ENCODE measurements around the gene PCDHB1. TPM values are rescaled to one million over a fixed set of nuclear protein-coding genes. Genes with fewer than 3 reads are reported as not detected.

Gene PCDHB1
- not detected in 2 replicates for total RNA-seq (2011; cell fraction: chromatin; rRNA removed; ENCODE audit: low replicate concordance)
- total RNA-seq (2011; cell fraction: nucleolus; rRNA removed), result not detected in 2 replicates
- total RNA-seq (2011; cell fraction: nucleoplasm; rRNA removed), result not detected in 2 replicates
- not detected in 2 replicates for total RNA-seq (2014; rRNA removed)
- not detected in 2 replicates for total RNA-seq (2014; rRNA removed; fragmentation: Illumina TruSeq; extraction: Trizol)
- total RNA-seq (2015; rRNA removed; fragmentation: Illumina TruSeq; extraction: Trizol), result not detected in 2 replicates
- total RNA-seq (2021), result not detected in 2 replicates
- not detected in 2 replicates for polyA plus RNA-seq (2011; rRNA removed)
- polyA plus RNA-seq (2011; cell fraction: cytosol; rRNA removed), result not detected in 2 replicates
- not detected in 2 replicates for polyA plus RNA-seq (2011; cell fraction: nucleus; rRNA removed)
- polyA plus RNA-seq (2012), result not detected in 2 replicates
- polyA plus RNA-seq (2014; fragmentation: Illumina TruSeq; extraction: Trizol), result not detected in 2 replicates
- polyA plus RNA-seq (2014; fragmentation: Nextera tagmentation; extraction: Ambion mirVana), result not detected
- polyA plus RNA-seq (2014; rRNA removed), result not detected in 2 replicates
- not detected in 2 replicates for polyA minus RNA-seq (2011; rRNA and poly(A)+ RNA removed)
- polyA minus RNA-seq (2011; cell fraction: cytosol; rRNA and poly(A)+ RNA removed), result not detected in 2 replicates
- not detected in 2 replicates for polyA minus RNA-seq (2011; cell fraction: nucleus; rRNA and poly(A)+ RNA removed)
- not detected for Bru-seq, nascent RNA
- not detected for BruChase-seq, experiment 1, labeled RNA remaining after a 2-hour chase
- BruChase-seq, experiment 2, labeled RNA remaining after a 6-hour chase, result not detected
- long read RNA-seq, experiment 1, result 0 reads
- long read RNA-seq, experiment 2, result 0 reads
- long read RNA-seq, experiment 3, result 0 reads

- in situ Hi-C loops (cut with MboI), result no loop called here
- H4K20me1 ChIP-seq (replicated peaks; ENCODE audit: control insufficient read depth, insufficient read depth, low read length), result no peaks in the 10 kb centered on the region
- ChIA-PET CTCF (ENCODE audit: low intra/inter-chr PET ratio) (no interaction called here), POLR2A (no interaction called here)
- H3K4me2 ChIP-seq (ENCODE audit: insufficient read depth, low read length), result no peak within 1 kb of the TSS
- H3K9me1 ChIP-seq (ENCODE audit: control insufficient read depth, insufficient read depth, low read length), result no peaks in the 10 kb centered on the region
- H2AFZ ChIP-seq (ENCODE audit: low read depth, low read length), result no peak within 1 kb of the TSS
- intact Hi-C loops (cut with micrococcal nuclease), result no loop called here
- WGBS (ENCODE audit: insufficient coverage, low coverage, missing lambda C conversion rate), result 1% methylated on average over 19 of the region's 20 CpGs
- no peak for DNase-seq (ENCODE audit: extremely low read depth in 1 of 4, low spot score in 3 of 4)
- no TSS peak for BruUV-seq (replicated peaks)
- no peaks in the 10 kb centered on the region for H3K79me2 ChIP-seq (ENCODE audit: control insufficient read depth, insufficient read depth, low read length)
- no peak within 1 kb of the TSS for H3K9ac ChIP-seq (ENCODE audit: insufficient read depth in 1 of 2, low read depth in 2 of 2, low read length in 2 of 2)
- no peaks in the 10 kb centered on the region for H3K27me3 ChIP-seq (ENCODE audit: control insufficient read depth in 2 of 2, insufficient read depth in 2 of 2, low read length in 2 of 2)
- no peak for FAIRE-seq
- no peaks in the 10 kb centered on the region for H3K4me1 ChIP-seq (replicated peaks in 1 of 2; ENCODE audit: control insufficient read depth in 2 of 2, insufficient read depth in 2 of 2, low read length in 2 of 2)
- no peak within 1 kb of the TSS for H3K4me3 ChIP-seq
- no peak for ATAC-seq
- H3K9me3 ChIP-seq (replicated peaks; ENCODE audit: control insufficient read depth, insufficient read depth, low read depth, low read length), result no peaks in the 10 kb centered on the region
- H3K27ac ChIP-seq (ENCODE audit: extremely low read depth, low read depth, low read length), result no peak within 1 kb of the TSS
- no peaks in the 10 kb centered on the region for H3K36me3 ChIP-seq (ENCODE audit: control insufficient read depth, insufficient read depth, low read length)
- TF ChIP-seq ZNF133 (CRISPR knock-in tag; IDR thresholded peaks at IDR 0.05) (no peak), MTF1 (CRISPR knock-in tag; IDR thresholded peaks at IDR 0.05; ENCODE audit: borderline replicate concordance) (no peak), CLOCK (CRISPR knock-in tag; IDR thresholded peaks at IDR 0.05; ENCODE audit: borderline replicate concordance) (no peak), E2F6 (IDR thresholded peaks at IDR 0.05; ENCODE audit: borderline replicate concordance in 1 of 2, extremely low read depth in 1 of 2, insufficient read depth in 1 of 2, insufficient read length in 1 of 2, low read depth in 1 of 2, low read length in 1 of 2, poor library complexity in 1 of 2, severe bottlenecking in 1 of 2) (no peak), ATF6 (CRISPR knock-in tag; IDR thresholded peaks at IDR 0.05) (no peak), WHSC1 (IDR thresholded peaks at IDR 0.05; ENCODE audit: low read length) (no peak), U2AF2 (optimal IDR thresholded peaks at IDR 0.05; ENCODE audit: low read depth, low read length) (no peak), SAP30 (IDR thresholded peaks at IDR 0.05; ENCODE audit: borderline replicate concordance, insufficient read depth, low read depth, low read length, poor library complexity, severe bottlenecking) (no peak), KLF1 (tag; IDR thresholded peaks at IDR 0.05) (no peak), DLX4 (CRISPR knock-in tag; IDR thresholded peaks at IDR 0.05) (no peak)
Measured at GRCh38 chr5:141050622-141051520, at the start of gene PCDHB1. Gene PCDHB1 (plus strand): TSS chr5:141051374. CDS start chr5:141051471, 97 bp downstream.

All from K562 (cell line).